Stimulated activated CD8-positive, alpha-beta memory T cell treated with anti-CD3 and anti-CD28 coated beads, Interleukin-15, amount 100 ng/mL, for 4 hours (primary cell): ENCODE results near the gene TTC1.
"Not testable (repeated sequence)": the region's sequence is repeated elsewhere in the genome, so short reads cannot be mapped to it uniquely, and the experiment has no call there.

Experiments used
- DNase-seq, 2 donors: peaks; one replicate each; pipeline ENCODE4 v3.0.0-alpha.2; 2020; ENCODE audit warnings: low read depth in 2 of 2

TTC1 gene

DNA sequence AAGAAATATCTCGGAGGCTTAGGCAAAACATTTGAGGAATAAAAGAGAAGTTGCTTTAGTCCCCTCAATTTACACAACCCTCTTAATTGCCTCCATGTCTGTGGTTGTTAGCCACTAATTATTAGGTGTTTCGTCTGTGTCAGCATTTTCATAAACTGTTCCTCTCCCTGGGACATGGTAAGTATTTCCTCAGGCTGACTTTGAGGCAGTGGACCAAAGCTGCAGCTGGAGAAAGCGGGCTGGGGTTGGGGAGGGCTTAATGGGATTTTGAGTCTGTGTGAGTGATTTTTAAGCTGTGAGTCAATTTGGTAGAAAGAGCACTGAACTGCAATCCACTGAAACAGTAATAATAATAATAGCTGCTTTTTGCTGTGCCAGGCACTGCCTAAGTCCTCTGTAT is 13.0 kb upstream of the TTC1 start:
- no peak for DNase-seq

DNA sequence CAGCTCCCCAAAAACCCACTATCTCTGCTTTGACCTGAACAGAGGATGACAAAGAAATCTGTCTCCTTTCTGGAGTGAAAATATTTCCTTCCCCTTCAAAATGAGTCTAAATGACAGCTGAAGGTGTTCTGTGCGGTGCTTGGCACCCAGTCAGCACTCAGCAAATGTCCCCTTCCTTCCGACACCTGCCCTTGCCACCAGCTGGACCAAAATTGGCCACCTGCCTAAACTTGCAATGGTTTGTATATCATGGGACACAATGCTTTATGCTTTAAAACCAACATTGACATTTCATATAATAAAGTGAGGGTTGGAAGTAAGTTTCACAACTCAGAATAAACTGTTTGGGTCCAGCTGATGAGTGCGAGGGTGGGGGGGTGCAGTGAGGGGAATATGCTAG is 7.5 kb upstream of the TTC1 start:
- DNase-seq, result no peak

DNA sequence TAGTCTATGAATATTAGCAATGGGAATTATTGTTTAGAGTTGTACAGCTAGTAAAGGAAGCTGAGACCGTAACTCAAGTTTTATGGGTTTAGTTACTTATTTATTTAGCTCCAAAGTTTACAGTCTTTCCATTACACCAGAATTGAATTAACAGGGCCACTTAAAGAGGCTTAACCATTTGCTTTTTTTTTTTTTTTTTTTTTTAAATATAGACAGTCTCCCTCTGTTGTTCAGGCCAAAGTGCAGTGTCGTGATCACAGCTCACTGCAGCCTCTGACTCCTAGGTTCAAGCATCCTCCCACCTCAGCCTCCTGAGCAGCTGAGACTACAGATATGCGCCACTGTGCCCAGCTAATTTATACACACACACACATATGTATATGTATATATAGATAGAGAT is 1.4 kb upstream of the TTC1 start:
- no peak for DNase-seq

DNA sequence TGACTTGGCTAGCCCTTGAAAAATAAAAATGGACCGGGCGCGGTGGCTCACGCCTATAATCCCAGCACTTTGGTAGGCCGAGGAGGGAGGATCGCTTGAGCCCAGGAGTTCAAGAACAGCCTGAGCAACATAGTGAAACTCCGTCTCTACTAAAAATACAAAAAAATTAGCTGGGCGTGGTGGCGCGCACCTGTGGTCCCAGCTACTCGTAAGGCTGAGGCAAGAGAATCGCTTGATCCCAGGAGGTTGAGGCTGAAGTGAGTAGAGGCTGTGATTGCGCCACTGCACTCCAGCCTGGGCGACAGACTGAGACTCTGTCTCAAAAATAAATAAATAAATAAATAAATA is 436 bp upstream of the TTC1 start:
- DNase-seq, result not testable (repeated sequence)

DNA sequence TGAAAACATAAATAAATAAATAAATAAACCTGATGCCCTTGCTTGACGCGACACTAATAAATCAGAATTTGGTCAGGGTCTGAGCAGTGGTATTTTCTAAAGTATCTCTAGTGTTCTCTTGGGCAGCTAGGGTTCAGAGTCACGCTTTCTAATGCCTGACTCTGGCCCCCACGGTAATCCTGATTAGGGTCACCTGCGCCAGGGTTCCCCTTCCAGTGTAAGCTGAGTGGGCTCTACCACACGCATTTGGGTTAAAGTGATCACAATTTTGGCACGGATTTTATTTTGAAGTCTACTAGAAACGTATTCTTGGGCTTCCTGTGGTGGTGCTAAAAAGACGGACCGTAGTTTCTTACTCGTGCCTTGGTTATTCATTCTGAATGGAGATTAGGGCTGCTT is 651 bp downstream of the TTC1 start:
- no peak for DNase-seq

DNA sequence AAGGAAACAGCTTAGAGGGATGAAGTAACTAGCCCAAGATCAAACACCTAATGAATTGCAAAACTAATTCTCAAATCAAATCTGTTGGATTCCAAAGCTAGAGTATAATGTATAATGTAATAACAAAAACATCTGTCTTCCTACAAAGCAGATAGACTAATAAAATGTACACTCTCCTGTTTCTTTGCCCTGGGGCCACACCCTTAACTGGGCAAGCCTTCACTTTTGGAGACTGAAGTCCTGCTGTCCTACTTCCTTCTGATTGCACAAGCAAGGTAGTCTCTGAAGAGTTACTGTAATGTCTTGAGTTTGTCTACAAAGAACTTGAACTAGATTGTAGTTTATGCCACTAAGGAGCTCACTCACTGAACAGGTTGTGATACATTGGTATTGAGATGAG is 2.5 kb downstream of the TTC1 start:
- no peak for DNase-seq

DNA sequence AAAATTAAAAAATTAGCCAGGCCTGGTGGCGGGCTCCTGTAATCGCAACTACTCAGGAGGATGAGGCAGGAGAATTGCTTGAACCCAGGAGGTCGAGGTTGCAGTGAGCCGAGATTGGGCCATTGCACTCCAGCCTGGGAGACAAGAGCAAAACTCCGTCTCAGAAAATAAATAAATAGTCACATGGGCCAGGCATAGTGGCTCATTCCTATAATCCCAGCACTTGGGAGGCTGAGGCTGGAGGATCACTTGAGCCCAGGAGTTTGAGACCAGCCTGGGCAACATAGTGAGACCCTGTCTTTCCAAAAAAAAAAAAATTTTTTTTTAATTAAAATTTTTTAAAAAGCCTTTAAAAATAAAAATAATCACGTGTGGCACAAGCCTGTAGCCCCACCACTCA is 5.3 kb downstream of the TTC1 start:
- DNase-seq, result not testable (repeated sequence)

DNA sequence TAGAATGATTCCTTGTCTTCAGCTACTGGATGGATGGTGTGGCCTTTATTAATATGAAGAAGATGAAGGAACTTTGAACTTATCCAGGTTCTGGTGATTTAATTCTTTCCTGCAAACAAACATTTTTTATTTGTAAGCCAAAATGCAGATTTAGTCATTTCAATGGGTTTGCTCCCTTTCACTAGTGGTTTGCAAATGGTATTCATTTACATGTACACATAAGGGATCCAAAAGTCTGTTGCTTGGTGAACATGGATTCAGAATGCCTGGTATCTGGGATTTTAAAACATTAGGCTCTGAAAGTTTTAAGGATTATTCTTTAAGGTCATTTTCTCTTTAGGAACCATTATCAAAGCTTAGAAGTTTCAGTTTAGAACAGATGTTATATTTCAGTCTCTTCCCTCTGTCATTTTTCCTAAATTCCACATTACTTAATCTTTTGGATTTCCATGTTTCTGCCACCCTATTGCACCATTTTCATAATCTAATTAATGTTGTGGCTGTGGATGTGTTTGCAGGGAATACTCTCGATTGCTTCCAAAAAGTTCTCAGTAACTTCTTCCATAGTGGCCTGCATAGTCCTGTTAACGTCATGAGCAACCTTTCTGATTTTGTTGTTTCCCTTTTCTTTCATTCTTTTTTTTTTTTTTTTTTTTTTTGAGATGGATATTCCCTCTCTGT is 10.1 kb downstream of the TTC1 start:
- DNase-seq, result no peak

DNA sequence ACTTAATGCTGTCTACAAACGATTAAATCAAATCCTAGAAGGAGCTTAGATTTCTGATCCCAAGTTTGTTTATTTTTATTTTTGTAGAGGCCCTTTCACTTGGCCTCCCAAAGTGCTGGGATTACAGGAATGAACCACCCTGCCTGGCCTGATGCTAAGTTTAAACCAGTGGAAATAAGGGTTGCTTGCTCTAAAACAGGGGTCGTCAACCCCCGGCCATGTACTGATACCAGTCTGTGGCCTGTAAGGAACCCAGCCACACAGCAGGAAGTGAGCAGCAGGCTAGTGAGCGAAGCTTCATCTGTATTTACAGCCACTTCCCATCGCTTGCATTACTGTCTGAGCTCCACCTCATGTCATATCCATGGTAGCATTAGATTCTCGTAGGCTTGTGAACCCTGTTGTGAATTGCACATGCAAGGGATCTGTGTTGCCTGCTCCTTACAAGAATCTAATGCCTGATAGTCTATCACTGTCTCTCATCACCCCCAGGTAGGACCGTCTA is 11.4 kb downstream of the TTC1 start:
- DNase-seq, result no peak

DNA sequence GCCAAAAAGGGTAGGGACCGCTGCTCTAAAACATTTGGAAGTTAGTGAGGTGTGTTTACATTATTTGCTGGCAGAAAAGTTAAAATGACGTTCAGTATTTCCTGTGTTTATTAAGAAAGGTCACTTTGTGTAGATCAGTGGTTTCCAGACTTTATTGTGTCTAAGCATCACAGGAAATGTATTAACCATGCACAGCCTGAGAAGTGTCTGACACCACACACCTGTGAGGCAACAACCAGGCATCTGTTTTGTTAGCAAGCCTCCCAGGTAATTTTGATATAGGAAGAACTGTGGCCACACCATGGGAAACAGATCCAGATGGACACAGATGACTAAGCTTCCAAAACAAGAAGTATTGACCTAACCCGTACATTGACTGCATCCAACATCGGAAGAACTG is 12.0 kb downstream of the TTC1 start:
- no peak for DNase-seq

DNA sequence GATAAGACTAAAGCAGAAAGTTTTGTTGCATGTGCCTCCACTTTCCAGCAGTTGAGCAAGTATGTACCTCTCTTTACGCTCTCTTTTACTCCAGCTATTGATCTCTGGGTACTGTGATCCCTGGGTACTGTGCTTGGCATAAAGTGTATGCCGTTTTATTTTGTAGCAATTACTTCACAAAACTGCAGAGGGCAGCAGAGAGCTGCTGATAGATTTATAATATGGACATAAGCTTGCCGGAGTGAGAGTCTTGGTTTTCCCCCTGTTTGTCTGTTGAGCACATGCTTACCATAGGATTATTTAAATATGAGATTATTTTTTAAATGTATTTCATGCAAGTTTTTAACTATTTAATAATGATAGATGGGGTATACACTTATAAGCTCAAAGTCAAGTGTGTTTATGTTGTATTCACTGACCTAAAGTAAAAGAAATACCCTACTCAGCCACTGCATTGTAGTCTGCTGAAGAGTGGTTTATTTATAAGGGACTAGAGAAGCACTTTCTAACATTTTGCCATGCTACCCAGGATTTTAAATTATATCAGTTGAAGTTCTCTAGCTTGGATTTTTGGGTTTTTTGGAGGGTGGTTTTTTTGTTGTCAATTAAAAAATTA is 13.0 kb downstream of the TTC1 start:
- DNase-seq, result no peak

DNA sequence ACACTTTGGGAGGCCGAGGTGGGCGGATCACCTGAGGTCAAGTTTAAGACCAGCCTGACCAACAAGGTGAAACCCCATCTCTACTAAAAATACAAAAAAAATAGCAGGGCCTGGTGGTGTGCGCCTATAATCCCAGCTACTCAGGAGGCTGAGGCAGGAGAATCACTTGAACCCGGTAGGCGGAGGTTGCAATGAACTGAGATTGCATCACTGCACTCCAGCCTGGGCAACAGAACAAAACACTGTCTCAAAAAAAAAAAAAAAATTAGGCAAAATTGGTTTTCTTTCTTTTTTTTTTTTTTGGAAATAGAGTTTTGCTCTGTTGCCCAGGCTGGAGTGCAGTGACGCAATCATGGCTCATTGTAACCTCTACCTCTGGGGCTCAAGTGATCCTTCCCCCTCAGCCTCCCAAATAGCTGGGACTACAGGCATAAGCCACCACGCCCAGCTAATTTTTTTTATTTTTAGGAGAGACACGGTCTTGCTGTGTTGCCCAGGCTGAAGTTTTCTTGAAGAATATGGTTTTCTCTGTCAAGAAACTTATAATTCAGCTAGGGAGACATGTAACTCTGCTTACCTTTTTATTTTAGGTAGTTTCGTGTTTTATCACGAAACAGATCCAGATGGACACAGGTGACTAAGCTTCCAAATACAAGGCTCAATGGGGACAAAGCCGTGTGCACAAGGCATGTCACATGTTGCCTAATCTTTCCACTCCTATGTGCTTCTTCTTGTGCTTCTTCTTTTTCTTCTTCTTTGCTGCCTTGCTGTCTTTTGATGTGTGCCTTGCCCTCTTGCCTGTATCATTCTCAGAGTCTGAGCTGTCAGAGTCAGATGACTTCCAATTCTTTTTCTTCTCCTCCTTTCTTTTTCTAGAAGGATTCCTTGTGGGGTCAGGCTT is 14.3 kb downstream of the TTC1 start:
- no peak for DNase-seq

DNA sequence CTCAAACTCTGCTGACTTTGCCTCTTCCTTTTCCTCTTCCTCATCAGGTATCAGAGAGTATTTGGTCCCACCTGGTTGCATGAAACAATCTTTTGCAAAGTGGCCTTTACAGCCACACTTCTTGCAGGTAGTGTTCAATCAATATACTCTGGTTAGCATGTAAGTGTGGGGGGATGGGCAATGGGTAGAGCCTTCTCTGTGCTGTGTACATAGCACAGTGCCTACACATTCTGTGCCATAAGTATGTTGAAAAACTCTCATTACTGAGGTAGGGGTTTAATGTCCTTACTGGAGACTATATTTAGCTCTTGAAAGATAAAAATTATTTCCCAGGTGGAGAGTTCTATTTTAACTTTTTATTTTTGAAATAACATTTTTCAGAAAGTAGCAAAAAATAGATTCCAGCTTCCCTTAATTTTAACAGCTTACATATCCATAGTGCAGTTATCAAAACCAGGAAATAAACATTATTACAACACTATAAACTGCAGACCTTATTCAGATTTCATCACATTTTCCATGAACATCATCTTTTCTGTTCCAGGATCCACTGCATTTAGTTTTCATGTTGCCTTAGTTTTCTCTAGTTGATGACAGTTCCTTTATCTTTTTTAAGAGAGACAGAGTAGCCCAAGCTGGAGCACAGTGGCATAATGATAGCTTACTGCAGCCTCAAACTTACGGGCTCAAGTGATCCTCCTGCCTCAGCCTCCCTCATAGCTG is 15.1 kb downstream of the TTC1 start:
- no peak for DNase-seq

DNA sequence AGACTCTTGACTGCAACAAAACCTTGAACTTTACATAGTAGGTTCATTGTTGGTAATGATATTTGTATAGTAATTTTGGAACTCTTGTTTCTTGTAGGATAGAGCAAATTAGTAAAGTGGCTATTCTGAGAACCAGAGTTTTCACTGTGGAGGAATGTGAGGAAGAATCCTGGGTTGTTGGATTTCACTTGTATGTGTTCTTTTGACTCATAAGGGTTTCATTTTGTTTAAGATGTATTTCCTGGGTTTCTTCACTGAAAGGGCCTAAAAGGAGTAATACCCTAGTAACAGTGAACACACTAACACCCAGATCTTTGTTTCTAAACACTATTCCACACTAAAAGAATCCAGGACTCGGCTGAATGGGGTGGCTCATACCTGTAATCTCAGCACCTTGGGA is 20.1 kb downstream of the TTC1 start:
- no peak for DNase-seq

DNA sequence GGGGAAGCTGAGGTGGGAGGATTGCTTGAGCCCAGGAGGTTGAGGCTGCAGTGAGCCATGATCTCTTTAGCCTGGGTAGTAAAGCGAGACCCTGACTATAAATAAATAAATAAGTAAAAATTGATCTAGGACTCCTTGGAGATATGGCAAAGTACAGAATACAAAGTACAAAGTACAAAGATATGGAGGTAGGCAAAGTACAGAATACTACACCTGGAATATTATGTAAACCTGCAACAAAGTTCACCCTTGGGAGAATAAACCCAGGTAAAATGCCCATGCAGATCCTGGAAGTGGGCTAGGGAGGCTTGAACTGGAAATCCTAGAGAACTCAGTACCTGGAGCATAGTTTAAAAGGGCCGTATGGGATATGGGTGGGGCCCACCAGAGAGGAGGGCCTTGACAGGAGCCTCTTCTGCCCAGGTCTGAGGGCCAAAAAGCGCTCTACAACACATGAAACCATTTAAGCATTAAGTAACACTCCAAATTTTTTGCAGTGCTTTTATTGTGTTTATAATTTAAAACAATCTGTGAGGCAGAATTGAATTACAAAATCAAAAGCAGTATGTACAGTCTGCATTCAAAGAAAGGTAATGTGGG is 20.7 kb downstream of the TTC1 start:
- no peak for DNase-seq

DNA sequence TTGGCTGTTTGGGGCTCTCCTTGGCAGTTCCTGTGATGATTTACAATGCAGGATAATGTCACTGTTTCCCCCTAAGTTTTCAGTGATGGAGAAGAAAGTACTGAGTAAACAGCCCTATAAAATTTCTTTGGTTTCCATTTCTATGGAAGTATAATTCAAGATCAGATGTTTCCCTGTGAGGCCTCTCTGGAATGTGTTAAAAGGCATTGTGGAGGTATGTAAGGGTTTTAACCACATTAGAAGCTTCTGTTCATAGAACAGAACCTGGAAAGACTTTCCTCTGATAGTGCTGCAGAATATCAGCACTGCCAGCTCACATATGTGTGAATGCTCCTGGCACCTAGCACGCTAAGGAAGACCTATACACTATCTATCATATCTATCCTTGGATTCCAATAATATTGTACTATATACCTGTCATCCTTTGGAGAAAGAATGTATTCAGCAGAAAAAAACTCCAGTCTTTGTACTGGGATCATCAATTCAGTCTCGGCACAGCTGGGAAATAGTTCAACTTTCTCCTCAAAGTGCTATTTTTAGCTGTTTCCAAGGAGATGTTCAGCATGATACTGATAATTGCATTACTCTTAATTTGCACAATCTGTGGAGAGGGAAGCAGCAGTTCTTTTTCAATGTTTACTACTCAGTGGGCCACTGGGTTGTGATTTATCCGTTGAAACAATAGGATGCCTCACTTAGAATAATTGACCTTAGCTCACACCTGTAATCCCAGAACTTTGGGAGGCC is 21.9 kb downstream of the TTC1 start:
- no peak for DNase-seq

DNA sequence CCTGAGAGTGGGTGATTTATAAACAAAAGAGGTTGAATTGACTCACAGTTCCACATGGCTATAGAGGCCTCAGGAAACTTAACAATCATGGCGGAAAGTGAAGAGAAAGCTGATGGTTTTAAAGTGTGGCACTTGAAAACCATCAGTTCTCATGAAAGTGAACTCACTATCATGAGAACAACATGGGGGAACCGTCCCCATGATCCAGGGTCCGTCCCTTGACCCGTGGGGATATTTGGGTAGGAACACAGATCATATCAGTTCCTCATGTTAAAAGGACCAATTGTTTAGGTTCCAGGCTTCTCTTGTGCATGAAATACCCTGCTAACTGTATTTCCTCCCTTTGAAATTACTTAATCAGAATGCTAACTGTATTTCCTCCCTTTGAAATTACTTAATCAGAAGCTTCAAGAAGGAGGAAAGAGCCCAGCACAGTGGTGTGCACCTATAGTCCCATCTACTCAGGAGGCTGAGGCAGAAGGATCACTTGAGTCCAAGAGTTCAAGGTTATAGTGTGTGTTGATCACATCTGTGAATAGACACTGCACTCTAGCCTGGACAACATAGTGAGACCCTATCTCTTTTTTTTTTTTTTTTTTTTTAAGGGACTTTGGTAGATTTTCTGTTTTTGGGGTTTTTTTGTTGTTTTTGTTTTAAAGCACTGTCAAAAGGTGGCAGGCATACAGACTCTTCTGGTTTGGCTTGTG is 24.8 kb downstream of the TTC1 start:
- DNase-seq, result no peak

DNA sequence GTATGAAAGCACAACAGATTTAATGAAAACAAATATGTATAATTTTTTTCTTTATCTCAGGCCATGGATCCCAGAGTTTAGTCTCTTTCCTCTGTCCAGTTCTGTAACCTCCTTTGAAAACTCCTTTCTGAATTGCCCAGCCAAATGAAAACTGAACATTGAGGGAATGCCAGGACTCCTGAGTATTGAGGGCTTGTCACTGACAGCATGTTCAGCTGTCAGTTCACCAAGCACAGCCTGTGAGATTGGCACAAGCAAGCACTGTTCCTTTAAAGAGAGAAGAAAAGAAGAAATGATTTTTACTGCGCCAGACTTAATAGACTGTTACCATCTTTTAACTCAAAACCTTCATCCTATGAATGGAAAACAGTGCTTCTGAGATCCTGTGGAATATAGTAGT is 27.3 kb downstream of the TTC1 start:
- no peak for DNase-seq

DNA sequence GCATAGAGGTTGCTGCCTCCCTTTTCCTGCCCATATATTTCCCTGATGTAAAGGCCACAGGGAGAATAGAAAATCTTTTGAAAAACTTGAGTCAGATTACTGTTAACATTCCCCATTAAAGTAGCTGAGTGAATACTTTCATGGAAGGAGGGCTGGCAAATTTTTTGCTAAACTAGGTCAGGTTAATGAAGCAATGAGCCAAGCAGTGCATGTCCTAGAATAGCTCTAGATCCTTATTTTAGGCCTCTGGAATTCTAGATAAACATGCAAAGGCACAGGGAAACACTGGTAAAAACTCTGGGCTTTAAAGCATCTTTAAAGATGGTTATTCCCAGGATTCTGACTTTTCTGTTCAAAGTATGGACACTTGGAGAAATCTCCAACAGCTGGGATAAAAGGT is 27.9 kb downstream of the TTC1 start:
- DNase-seq, result no peak

DNA sequence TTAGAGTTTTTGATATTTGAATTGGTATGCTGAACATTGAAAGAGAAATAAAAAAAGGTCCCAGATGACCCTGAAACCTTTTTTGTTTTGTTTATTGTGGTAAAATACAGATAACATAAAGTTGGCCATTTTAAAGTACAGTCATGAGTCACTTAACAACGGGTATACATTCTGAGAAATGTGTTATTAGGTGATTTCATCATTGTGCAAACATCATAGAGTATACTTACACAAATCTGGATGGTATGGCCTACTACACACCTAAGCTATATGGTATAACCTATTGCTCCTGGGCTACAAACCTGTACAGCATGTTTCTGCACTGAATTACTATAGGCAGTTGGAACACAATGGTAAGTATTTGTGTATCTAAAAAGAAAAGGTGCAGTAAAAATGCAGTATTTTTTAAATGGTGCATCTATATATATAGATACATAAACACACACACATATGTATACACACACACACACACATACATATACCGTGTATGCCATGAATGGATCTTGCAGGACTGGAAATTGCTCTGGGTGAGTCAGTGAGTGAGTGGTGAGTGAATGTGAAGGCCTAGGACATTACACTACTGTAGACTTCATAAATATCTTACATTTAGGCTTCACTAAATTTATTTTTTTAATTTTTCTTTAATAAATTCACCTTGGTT is 31.0 kb downstream of the TTC1 start:
- DNase-seq, result no peak
